ENCODE data around the gene NOTCH1.

Gene NOTCH1

GRCh38 chr9:136488247-136489214, 57.3 kb downstream of the NOTCH1 start:
- DNase-seq (ENCODE audit: low read depth, low spot score): peak; percentile 17
- no peak overlapping the region for H3K4me3 ChIP-seq (ENCODE audit: low read depth, low read length)
- in situ Hi-C loops (cut with HindIII; ENCODE audit: low sequenced_read_pairs): loop anchor here (10.0 kb wide), 1 partner anchor 56 kb away; the partner anchor contains the start of gene NOTCH1
- TF ChIP-seq, protein P1, sequence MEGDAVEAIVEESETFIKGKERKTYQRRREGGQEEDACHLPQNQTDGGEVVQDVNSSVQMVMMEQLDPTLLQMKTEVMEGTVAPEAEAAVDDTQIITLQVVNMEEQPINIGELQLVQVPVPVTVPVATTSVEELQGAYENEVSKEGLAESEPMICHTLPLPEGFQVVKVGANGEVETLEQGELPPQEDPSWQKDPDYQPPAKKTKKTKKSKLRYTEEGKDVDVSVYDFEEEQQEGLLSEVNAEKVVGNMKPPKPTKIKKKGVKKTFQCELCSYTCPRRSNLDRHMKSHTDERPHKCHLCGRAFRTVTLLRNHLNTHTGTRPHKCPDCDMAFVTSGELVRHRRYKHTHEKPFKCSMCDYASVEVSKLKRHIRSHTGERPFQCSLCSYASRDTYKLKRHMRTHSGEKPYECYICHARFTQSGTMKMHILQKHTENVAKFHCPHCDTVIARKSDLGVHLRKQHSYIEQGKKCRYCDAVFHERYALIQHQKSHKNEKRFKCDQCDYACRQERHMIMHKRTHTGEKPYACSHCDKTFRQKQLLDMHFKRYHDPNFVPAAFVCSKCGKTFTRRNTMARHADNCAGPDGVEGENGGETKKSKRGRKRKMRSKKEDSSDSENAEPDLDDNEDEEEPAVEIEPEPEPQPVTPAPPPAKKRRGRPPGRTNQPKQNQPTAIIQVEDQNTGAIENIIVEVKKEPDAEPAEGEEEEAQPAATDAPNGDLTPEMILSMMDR (IDR thresholded peaks at IDR 0.05; ENCODE audit: low read depth, low read length): peak; percentile 98

DNA sequence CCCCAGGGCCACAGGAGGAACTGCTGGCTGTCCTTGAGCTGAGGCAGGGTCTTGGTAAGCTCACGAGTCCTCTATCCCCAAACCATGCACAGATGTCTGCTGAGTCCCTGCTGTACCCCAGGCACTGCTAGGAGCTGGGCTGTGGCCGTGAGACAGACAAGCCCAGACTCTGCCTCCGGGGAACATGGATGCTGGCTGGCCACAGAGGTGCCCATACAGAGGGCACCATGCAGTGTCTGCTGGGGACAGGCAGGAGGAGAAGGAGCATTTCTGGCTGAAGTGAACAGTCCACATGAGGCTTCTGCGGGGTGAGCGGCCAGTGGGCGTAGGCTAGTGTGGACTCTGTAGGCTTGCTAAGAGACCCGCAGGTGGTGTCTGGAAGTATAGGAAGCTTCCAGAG, 58.2 kb downstream of the NOTCH1 start:
- H3K4me3 ChIP-seq (ENCODE audit: low read depth, low read length): no peak overlapping the region
- TF ChIP-seq, protein P1 (IDR thresholded peaks at IDR 0.05; ENCODE audit: low read depth, low read length): no peak
- in situ Hi-C loops (cut with HindIII; ENCODE audit: low sequenced_read_pairs): loop anchor here (10.0 kb wide), 1 partner anchor 57 kb away; the partner anchor contains the start of gene NOTCH1
- no peak for DNase-seq (ENCODE audit: low read depth, low spot score)

GRCh38 chr9:136486823-136487620, 58.8 kb downstream of the NOTCH1 start:
- TF ChIP-seq, protein P1 (IDR thresholded peaks at IDR 0.05; ENCODE audit: low read depth, low read length): no peak
- DNase-seq (ENCODE audit: low read depth, low spot score): no peak
- H3K4me3 ChIP-seq (ENCODE audit: low read depth, low read length): no peak overlapping the region

DNA sequence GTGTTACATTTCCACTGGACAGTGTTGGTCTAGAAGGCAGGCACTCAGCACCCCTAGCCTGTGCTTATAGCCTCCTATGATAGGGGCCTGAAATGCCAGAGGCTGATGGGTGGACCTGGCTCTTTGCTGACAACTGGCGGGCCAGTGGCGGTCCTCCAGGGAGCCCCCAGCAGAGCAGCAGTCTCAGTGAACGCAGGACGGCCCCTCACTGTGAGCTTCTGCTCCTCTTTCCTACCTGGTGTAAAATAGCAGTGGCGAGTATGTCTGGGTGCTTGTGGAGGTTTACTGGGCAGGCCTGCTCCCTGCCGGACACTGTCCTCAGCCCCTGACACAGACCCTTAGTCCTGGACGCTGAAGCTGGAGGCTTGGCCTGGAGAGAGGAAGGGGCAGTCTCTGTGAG, 59.7 kb downstream of the NOTCH1 start:
- DNase-seq (ENCODE audit: low read depth, low spot score): no peak
- TF ChIP-seq, protein P1 (IDR thresholded peaks at IDR 0.05; ENCODE audit: low read depth, low read length): no peak

More at GRCh38 chr9:136486823-136487620, 58.8 kb downstream of the NOTCH1 start:
- in situ Hi-C loops (cut with HindIII; ENCODE audit: low sequenced_read_pairs): loop anchor here (10.0 kb wide), 1 partner anchor 58 kb away; the partner anchor contains the start of gene NOTCH1

GRCh38 chr9:136485049-136486045, 60.5 kb downstream of the NOTCH1 start:
- TF ChIP-seq, protein P1 (IDR thresholded peaks at IDR 0.05; ENCODE audit: low read depth, low read length): peak; percentile 91
- no peak overlapping the region for H3K4me3 ChIP-seq (ENCODE audit: low read depth, low read length)
- in situ Hi-C loops (cut with HindIII; ENCODE audit: low sequenced_read_pairs): loop anchor here (10.0 kb wide), 1 partner anchor 59 kb away; the partner anchor contains the start of gene NOTCH1
- DNase-seq (ENCODE audit: low read depth, low spot score): peak; percentile 69

More for the DNA sequence above, 59.7 kb downstream of the NOTCH1 start:
- in situ Hi-C loops (cut with HindIII; ENCODE audit: low sequenced_read_pairs): loop anchor here (10.0 kb wide), 1 partner anchor 59 kb away; the partner anchor contains the start of gene NOTCH1
- no peak overlapping the region for H3K4me3 ChIP-seq (ENCODE audit: low read depth, low read length)
